Stomach (tissue), 19 donors: ENCODE data around the gene EYA2. TPM values are rescaled to one million over a fixed set of nuclear protein-coding genes. Genes with fewer than 3 reads are reported as not detected.

Source experiments
- DNase-seq, 2 donors: peaks; one replicate each; pipeline versions ENCODE4 v3.0.0 to v3.0.0-alpha.2; 2013 to 2019
- H3K27ac ChIP-seq, 5 donors: fragments of 200-600 bp in 4 of 5; sonication (generic) in 4 of 5; one replicate each; pipeline ENCODE4 v1.5.1; 2013 to 2019; ENCODE audit warnings: mild to moderate bottlenecking in 1 of 5, moderate library complexity in 1 of 5
- H3K27me3 ChIP-seq, 3 donors: fragments of 200-600 bp; sonication (generic); one replicate each; pipeline ENCODE4 v1.5.1; 2017 to 2019; ENCODE audit warnings: mixed run types in 1 of 3
- H3K36me3 ChIP-seq, 4 donors: fragments of 200-600 bp; sonication (generic); 1 replicate in 3 of 4; 2 replicates in 1 of 4; pipeline ENCODE4 v1.5.1; 2016 to 2019
- H3K4me1 ChIP-seq, 4 donors: fragments of 200-600 bp; sonication (generic); one replicate each; pipeline ENCODE4 v1.5.1; 2016 to 2019
- H3K4me3 ChIP-seq, 4 donors: fragments of 200-600 bp; sonication (generic) in 3 of 4; one replicate each; pipeline ENCODE4 v1.5.1; 2016 to 2019; ENCODE audit warnings: mild to moderate bottlenecking in 1 of 4
- H3K9me3 ChIP-seq, 4 donors: fragments of 200-600 bp; sonication (generic); one replicate each; pipeline ENCODE4 v1.5.1; 2016 to 2019
- CTCF ChIP-seq, 7 experiments: fragments of 450-650 bp in 4 of 7; fragments of 200-600 bp in 3 of 7; sonication (generic) in 3 of 7; IDR thresholded peaks; one replicate each; pipeline ENCODE4 v1.5.1; 2016 to 2019; ENCODE audit warnings: antibody characterized with exemption in 7 of 7, control low read depth in 2 of 7, mild to moderate bottlenecking in 1 of 7
- EP300 ChIP-seq: sonication (generic); formaldehyde crosslinking; IDR thresholded peaks from one replicate; pipeline ENCODE4 v1.6.1; 2017; ENCODE audit warnings: antibody characterized with exemption
- POLR2A ChIP-seq, 4 donors: fragments of 450-650 bp; IDR thresholded peaks; one replicate each; pipeline ENCODE4 v1.6.1; 2016; ENCODE audit warnings: antibody characterized with exemption in 4 of 4, control low read depth in 2 of 4, mild to moderate bottlenecking in 1 of 4, moderate library complexity in 1 of 4
- POLR2AphosphoS5 ChIP-seq, 3 donors: sonication (generic); formaldehyde crosslinking; IDR thresholded peaks; one replicate each; pipeline ENCODE4 v1.6.1; 2016; ENCODE audit warnings: antibody characterized with exemption in 3 of 3
- WGBS, 5 donors: extraction: QIAGEN DNeasy Blood & Tissue Kit in 3 of 5; methylation state at CpG; one replicate each; pipeline versions ENCODE4 v1.1.5 to v1.1.7; 2013 to 2018; 5-methylcytosine and 5-hydroxymethylcytosine counted together
- intact Hi-C: fragments of 100-400 bp; cut with DNase I; formaldehyde crosslinking; loops from one replicate; pipeline ENCODE4 v1.15.1; 2023; ENCODE audit warnings: low total_unique reads
- long read RNA-seq, 10 donors: transcript quantifications; one replicate each; lab custom pipeline, GENCODE V29; 2026
- polyA plus RNA-seq, 3 donors: library from polyadenylated mRNA; stranded (reverse); fragments of 200-250 nt; gene quantifications; one replicate each; pipeline ENCODE4 v1.2.3, GENCODE V29; 2013
- total RNA-seq, 5 donors: library from RNA; depleted of rRNA; stranded (reverse); fragments of >200 nt; gene quantifications; one replicate each; pipeline versions ENCODE4 v1.1.0 to v1.2.3, GENCODE V29; 2014 to 2016
- donor health status: healthy with polysubstance abuse.
- donor health status: Bipolar disorder and iron deficiency.
- donor health status: healthy.

Gene EYA2, protein sequence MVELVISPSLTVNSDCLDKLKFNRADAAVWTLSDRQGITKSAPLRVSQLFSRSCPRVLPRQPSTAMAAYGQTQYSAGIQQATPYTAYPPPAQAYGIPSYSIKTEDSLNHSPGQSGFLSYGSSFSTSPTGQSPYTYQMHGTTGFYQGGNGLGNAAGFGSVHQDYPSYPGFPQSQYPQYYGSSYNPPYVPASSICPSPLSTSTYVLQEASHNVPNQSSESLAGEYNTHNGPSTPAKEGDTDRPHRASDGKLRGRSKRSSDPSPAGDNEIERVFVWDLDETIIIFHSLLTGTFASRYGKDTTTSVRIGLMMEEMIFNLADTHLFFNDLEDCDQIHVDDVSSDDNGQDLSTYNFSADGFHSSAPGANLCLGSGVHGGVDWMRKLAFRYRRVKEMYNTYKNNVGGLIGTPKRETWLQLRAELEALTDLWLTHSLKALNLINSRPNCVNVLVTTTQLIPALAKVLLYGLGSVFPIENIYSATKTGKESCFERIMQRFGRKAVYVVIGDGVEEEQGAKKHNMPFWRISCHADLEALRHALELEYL
- 10 to 100 TPM in 2 of 5 donors, 1 to 10 TPM in 3; 1.8 to 86.2 (median 3.2) TPM for total RNA-seq
- polyA plus RNA-seq, result 10 to 100 TPM in 1 of 3 donors, 1 to 10 TPM in 2; 5.3 to 13.3 (median 5.7) TPM
- long read RNA-seq, donor 1, result 0 reads
- long read RNA-seq, donor 2, result 0 reads
- long read RNA-seq, donor 3, result 0 reads
- long read RNA-seq, donor 4, result 0 reads
- long read RNA-seq, donor 5, result 0 reads
- long read RNA-seq, donor 6, result 0 reads
- long read RNA-seq, donor 7, result 0 reads
- long read RNA-seq, donor 8, result 0 reads
- long read RNA-seq, donor 9, result 0 reads
- long read RNA-seq, donor 10, result 0 reads

DNA sequence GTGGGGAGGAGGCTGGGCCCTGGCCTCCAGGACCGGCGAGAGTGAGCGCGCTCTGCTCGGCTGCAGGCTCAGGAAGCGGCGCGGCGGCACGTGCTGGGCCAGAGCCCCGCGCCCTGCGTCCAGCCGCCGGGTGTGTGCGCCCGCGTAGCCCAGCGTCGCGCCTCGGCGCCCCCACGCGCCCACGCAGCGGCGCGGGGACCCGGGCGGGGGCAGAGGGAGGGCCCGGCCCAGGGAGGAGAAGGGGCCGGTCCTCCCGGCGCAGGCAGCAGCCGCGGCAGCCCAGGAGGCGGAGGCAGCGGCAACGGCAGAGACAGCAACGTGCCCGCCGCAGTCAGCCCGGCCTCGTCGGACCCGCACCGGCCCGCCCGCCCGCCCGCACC lies at the start of gene EYA2:
Gene EYA2, plus strand, starts transcription at position 265 of the 380 bp plus-strand sequence. CDS start 95,168 bp downstream, outside the sequence.
- peak; percentile 32 to 50 for DNase-seq
- whole genome bisulfite sequencing, 5 donors, result 0 to 2% (median 1%) methylated on average over 2 to 49 of the region's 52 CpGs
- Histone ChIP-seq H3K4me1 (peaks cover 0 to 21% (median 14%) of the 10 kb centered on the region in 4 donors), H3K27me3 (peaks cover 0 to 62% (median 20%) of the 10 kb centered on the region in 3 donors), H3K36me3 (no peaks in the 10 kb centered on the region), H3K27ac (peak within 1 kb of the TSS in 4 of 5 donors; percentile 16 to 62 (median 50)), H3K9me3 (peaks cover 4 to 13% (median 10%) of the 10 kb centered on the region in 4 donors), H3K4me3 (peak within 1 kb of the TSS; percentile 49 to 72 (median 54))
- TF ChIP-seq EP300 (no peak), POLR2AphosphoS5 (IDR thresholded peaks at IDR 0.05) (no peak), POLR2A (IDR thresholded peaks at IDR 0.05) (no peak), CTCF (IDR thresholded peaks at IDR 0.05) (no peak)
- intact Hi-C loops, result no loop called here

DNA sequence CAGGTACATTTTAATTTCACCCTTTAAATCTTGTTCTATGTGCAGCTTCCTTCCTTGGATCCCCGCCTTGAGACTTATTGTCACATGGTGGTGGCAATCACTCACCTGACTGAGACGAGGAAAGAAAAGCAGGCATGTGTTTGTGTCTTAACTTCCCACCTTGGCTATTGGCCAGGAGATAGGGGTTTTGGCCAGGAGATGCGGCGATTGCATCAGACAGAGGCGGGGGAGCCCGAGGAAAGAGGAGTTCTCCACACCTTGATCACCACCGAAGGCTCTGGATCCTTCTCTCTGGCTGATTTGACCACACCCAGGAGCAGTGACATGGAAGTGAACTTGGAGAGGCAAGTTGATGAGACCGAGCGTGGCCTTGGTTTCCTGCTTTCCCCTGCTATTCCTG lies 49.7 kb upstream of the EYA2 start:
- no peaks in the 10 kb centered on the region for H3K4me1 ChIP-seq
- TF ChIP-seq POLR2AphosphoS5 (IDR thresholded peaks at IDR 0.05) (no peak), POLR2A (IDR thresholded peaks at IDR 0.05) (no peak), CTCF (IDR thresholded peaks at IDR 0.05) (no peak), EP300 (no peak)
- intact Hi-C loops, result no loop called here
- H3K9me3 ChIP-seq, result peaks cover 0 to 10% (median 0%) of the 10 kb centered on the region in 4 donors
- H3K27me3 ChIP-seq, result no peaks in the 10 kb centered on the region
- 82 to 91% (median 83%) methylated on average over 9 of the region's 9 CpGs for WGBS, 5 donors
- no peak overlapping the region for H3K4me3 ChIP-seq
- H3K27ac ChIP-seq, result no peak overlapping the region
- H3K36me3 ChIP-seq, result no peaks in the 10 kb centered on the region
- no peak for DNase-seq

GRCh38 chr20:46849269-46849668 lies 45.4 kb upstream of the EYA2 start:
- Histone ChIP-seq H3K4me3 (no peak overlapping the region), H3K27ac (no peak overlapping the region), H3K9me3 (peaks cover 0 to 10% (median 0%) of the 10 kb centered on the region in 4 donors), H3K4me1 (no peaks in the 10 kb centered on the region), H3K36me3 (no peaks in the 10 kb centered on the region), H3K27me3 (peaks cover 0 to 3% (median 0%) of the 10 kb centered on the region in 3 donors)
- no peak for DNase-seq
- intact Hi-C loops, result no loop called here
- TF ChIP-seq CTCF (IDR thresholded peaks at IDR 0.05) (no peak), POLR2A (IDR thresholded peaks at IDR 0.05) (no peak), POLR2AphosphoS5 (IDR thresholded peaks at IDR 0.05) (no peak), EP300 (no peak)
- WGBS, 5 donors, result 81 to 95% (median 90%) methylated on average over 3 to 4 of the region's 4 CpGs

DNA sequence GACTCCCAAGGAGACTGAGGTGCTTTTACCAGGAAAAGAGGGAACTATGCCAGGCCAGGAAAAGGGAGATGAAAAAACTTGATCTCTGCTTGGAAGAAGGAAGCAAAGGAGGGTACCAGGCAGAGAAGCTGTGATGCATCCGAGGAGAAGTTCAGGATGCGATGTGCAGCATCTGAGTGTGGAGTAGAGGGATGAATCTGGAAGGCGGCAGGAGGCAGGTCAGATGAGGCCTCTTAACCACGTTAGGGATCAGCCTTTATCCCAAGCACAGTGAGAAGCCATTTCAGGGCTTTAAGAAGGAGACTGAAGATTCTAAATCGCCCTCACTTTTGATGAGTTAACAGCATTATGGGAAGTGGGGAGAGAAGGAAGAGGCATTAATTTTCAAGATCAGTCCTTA lies 44.9 kb upstream of the EYA2 start:
- WGBS, 5 donors, result 43 to 90% (median 84%) methylated on average over 5 of the region's 5 CpGs

More for the DNA sequence above, 44.9 kb upstream of the EYA2 start:
- DNase-seq, result no peak
- Histone ChIP-seq H3K4me3 (no peak overlapping the region), H3K27me3 (peaks cover 0 to 3% (median 0%) of the 10 kb centered on the region in 3 donors), H3K36me3 (no peaks in the 10 kb centered on the region), H3K4me1 (no peaks in the 10 kb centered on the region), H3K27ac (no peak overlapping the region), H3K9me3 (peaks cover 0 to 10% (median 0%) of the 10 kb centered on the region in 4 donors)
- intact Hi-C loops, result no loop called here
- TF ChIP-seq EP300, result no peak
- no peak for TF ChIP-seq POLR2A (IDR thresholded peaks at IDR 0.05)
- no peak for TF ChIP-seq CTCF (IDR thresholded peaks at IDR 0.05)
- TF ChIP-seq POLR2AphosphoS5 (IDR thresholded peaks at IDR 0.05), result no peak
